Measurements from ENCODE around the gene BEND3.
"Not testable (repeated sequence)": the region's sequence is repeated elsewhere in the genome, so short reads cannot be mapped to it uniquely, and the experiment has no call there.

Gene BEND3

GRCh38 chr6:107120404-107120803 is 5.1 kb upstream of the BEND3 start:
- no peak for TF ChIP-seq CTCF (conservative IDR thresholded peaks at IDR 0.05)
- TF ChIP-seq ZFX (IDR thresholded peaks at IDR 0.05) = no peak
- H3K27ac ChIP-seq = no peak overlapping the region

- H3K27ac ChIP-seq = no peak overlapping the region
- TF ChIP-seq CTCF (conservative IDR thresholded peaks at IDR 0.05) (no peak), ZFX (IDR thresholded peaks at IDR 0.05) (no peak)
Observed at GRCh38 chr6:107118976-107119375, 3.7 kb upstream of the BEND3 start.

GRCh38 chr6:107118540-107118939 is 3.2 kb upstream of the BEND3 start:
- H3K27ac ChIP-seq = not testable (repeated sequence)

- TF ChIP-seq CTCF (conservative IDR thresholded peaks at IDR 0.05) (no peak), ZFX (IDR thresholded peaks at IDR 0.05) (no peak)
- no peak overlapping the region for H3K27ac ChIP-seq
Observed at GRCh38 chr6:107116931-107117330, 1.6 kb upstream of the BEND3 start.

GRCh38 chr6:107116328-107116892 is 1.1 kb upstream of the BEND3 start:
- no peak overlapping the region for H3K27ac ChIP-seq
- TF ChIP-seq ZFX (IDR thresholded peaks at IDR 0.05) = no peak
- TF ChIP-seq CTCF (conservative IDR thresholded peaks at IDR 0.05) = no peak

GRCh38 chr6:107115695-107116327 is 496 bp upstream of the BEND3 start:
- TF ChIP-seq ZFX (IDR thresholded peaks at IDR 0.05) = no peak
- H3K27ac ChIP-seq = peak overlapping the region; percentile 75

- peak overlapping the region; percentile 75 for H3K27ac ChIP-seq
- TF ChIP-seq CTCF (conservative IDR thresholded peaks at IDR 0.05) = peak; percentile 92
- TF ChIP-seq ZFX (IDR thresholded peaks at IDR 0.05) = peak; percentile 31; the same call in 1 of the 2 replicates
Observed at GRCh38 chr6:107114213-107114925, 946 bp downstream of the BEND3 start.

- H3K27ac ChIP-seq = no peak overlapping the region
- TF ChIP-seq CTCF (conservative IDR thresholded peaks at IDR 0.05) (no peak), ZFX (IDR thresholded peaks at IDR 0.05) (no peak)
Observed at GRCh38 chr6:107110200-107110599, 5.1 kb downstream of the BEND3 start.

Measured in C4-2B (cell line).